Colonic mucosa (tissue), 4 donors: ENCODE data around the gene BRD9. TPM values are rescaled to one million over a fixed set of nuclear protein-coding genes. Genes with fewer than 3 reads are reported as not detected.

ENCODE experiments used
- DNase-seq: peaks from one replicate; pipeline ENCODE4 v3.0.0-alpha.2; 2020
- H3K27ac ChIP-seq: fragments of 200-600 bp; one replicate; pipeline ENCODE4 v1.8.0; 2021
- H3K27me3 ChIP-seq: fragments of 200-600 bp; one replicate; pipeline ENCODE4 v1.8.0; 2021
- H3K36me3 ChIP-seq: fragments of 200-600 bp; one replicate; pipeline ENCODE4 v1.8.0; 2021
- H3K4me1 ChIP-seq: fragments of 200-600 bp; one replicate; pipeline ENCODE4 v1.8.0; 2021; ENCODE audit warnings: mild to moderate bottlenecking
- H3K4me3 ChIP-seq: fragments of 200-600 bp; one replicate; pipeline ENCODE4 v1.8.0; 2021
- H3K9ac ChIP-seq, 2 donors: one replicate each; pipeline ENCODE4 v1.7.0; 2013; ENCODE audit warnings: control low read depth in 2 of 2, low read depth in 2 of 2, low read length in 2 of 2
- H3K9me3 ChIP-seq: fragments of 200-600 bp; one replicate; pipeline ENCODE4 v1.8.0; 2021
- CTCF ChIP-seq: fragments of 200-600 bp; IDR thresholded peaks from one replicate; pipeline ENCODE4 v1.8.0; 2022; ENCODE audit warnings: antibody characterized with exemption, mild to moderate bottlenecking
- intact Hi-C: fragments of 100-400 bp; cut with DNase I; formaldehyde crosslinking; loops from one replicate; pipeline ENCODE4 v1.14.1; 2022
- total RNA-seq, 2 donors: library from RNA; stranded (reverse); fragmentation: NEBNext Ultra II Directional in 1 of 2; extraction: Animal tissue kit (Norgen Biotek cat#: 25700) in 1 of 2; gene quantifications; one replicate each; pipeline ENCODE4 v1.2.1, GENCODE V29; 2021
- donor health status: healthy.
- donor health status: DM: no; HTN: no; CAD: no.
- donor health status: DM: no; HTN: no; CAD: no.

BRD9 gene
- total RNA-seq, 2 donors from 2014 or later, result 22.3 to 41.8 TPM

DNA sequence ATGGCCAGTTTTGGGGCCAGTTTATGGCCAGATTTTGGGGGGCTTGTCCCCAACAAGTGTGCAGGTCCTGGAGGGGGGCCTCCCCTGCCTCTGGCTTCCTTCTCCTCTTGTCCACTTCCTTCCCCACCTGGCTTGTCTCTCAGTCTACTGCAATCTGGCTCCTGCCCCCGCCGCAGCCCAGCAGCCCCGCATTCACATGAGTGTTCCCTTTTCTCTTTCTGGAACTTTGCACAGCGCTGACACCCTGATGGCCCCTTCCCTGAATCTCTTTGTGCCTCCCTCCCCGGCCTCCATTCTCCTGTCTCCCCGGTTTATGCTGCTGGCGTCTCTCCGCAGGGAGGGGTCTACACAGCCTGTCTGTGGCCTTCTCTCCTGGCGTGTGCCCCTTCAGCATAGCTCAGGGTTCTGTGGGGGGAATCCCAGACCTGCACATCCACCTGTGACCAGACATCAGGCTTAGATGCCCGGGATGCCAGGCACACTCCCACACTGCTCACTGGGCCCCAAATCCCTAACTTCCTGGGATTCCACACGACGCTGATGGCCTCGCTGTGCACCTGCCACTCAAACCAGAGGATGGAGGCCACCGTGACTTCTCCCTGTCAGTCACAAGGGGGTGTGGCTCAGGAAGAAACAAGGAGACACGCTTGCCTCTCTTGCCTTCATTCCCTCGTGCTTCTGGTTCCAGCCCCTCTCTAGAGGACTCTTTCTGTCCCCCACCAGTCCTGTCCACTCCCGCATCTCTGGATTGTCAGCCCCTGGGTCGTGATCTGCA, 17.6 kb upstream of the BRD9 start:
- H3K9ac ChIP-seq, result no peak overlapping the region
- H3K36me3 ChIP-seq, result no peaks in the 10 kb centered on the region
- no peak for DNase-seq
- no peaks in the 10 kb centered on the region for H3K27me3 ChIP-seq
- H3K9me3 ChIP-seq, result no peaks in the 10 kb centered on the region
- no peak overlapping the region for H3K4me3 ChIP-seq
- TF ChIP-seq CTCF, result no peak
- intact Hi-C loops, result no loop called here
- no peaks in the 10 kb centered on the region for H3K4me1 ChIP-seq
- no peak overlapping the region for H3K27ac ChIP-seq

GRCh38 chr5:909086-909485, 16.5 kb upstream of the BRD9 start:
- TF ChIP-seq CTCF, result no peak
- no peak overlapping the region for H3K27ac ChIP-seq
- H3K27me3 ChIP-seq, result no peaks in the 10 kb centered on the region
- H3K9me3 ChIP-seq, result no peaks in the 10 kb centered on the region
- no peaks in the 10 kb centered on the region for H3K36me3 ChIP-seq
- H3K4me1 ChIP-seq, result no peaks in the 10 kb centered on the region
- H3K9ac ChIP-seq, result no peak overlapping the region
- no peak overlapping the region for H3K4me3 ChIP-seq
- DNase-seq, result no peak
- intact Hi-C loops, result no loop called here

- no peak for DNase-seq
- Histone ChIP-seq H3K9ac (no peak overlapping the region), H3K27ac (no peak overlapping the region), H3K9me3 (no peaks in the 10 kb centered on the region), H3K4me3 (no peak overlapping the region), H3K27me3 (no peaks in the 10 kb centered on the region), H3K36me3 (no peaks in the 10 kb centered on the region), H3K4me1 (no peaks in the 10 kb centered on the region)
- TF ChIP-seq CTCF, result no peak
- intact Hi-C loops, result no loop called here
Measured at GRCh38 chr5:908172-908571, 15.6 kb upstream of the BRD9 start.

GRCh38 chr5:907366-907910, 14.8 kb upstream of the BRD9 start:
- DNase-seq, result no peak
- intact Hi-C loops, result no loop called here
- no peaks in the 10 kb centered on the region for H3K4me1 ChIP-seq
- H3K9ac ChIP-seq, result no peak overlapping the region
- H3K27ac ChIP-seq, result no peak overlapping the region
- H3K27me3 ChIP-seq, result no peaks in the 10 kb centered on the region
- TF ChIP-seq CTCF, result no peak
- no peak overlapping the region for H3K4me3 ChIP-seq
- H3K36me3 ChIP-seq, result no peaks in the 10 kb centered on the region
- no peaks in the 10 kb centered on the region for H3K9me3 ChIP-seq

- H3K27ac ChIP-seq, result no peak overlapping the region
- H3K27me3 ChIP-seq, result no peaks in the 10 kb centered on the region
- DNase-seq, result no peak
- TF ChIP-seq CTCF, result no peak
- H3K36me3 ChIP-seq, result no peaks in the 10 kb centered on the region
- no peaks in the 10 kb centered on the region for H3K4me1 ChIP-seq
- H3K9ac ChIP-seq, result no peak overlapping the region
- no peaks in the 10 kb centered on the region for H3K9me3 ChIP-seq
- intact Hi-C loops, result loop anchor here (2.0 kb wide), 1 partner anchor 234 kb away; no protein-coding TSS in a partner anchor
- H3K4me3 ChIP-seq, result no peak overlapping the region
Measured at GRCh38 chr5:905139-905642, 12.6 kb upstream of the BRD9 start.
